HepG2 (cell line): ENCODE measurements around the gene CCDC116. TPM values are rescaled to one million over a fixed set of nuclear protein-coding genes. Genes with fewer than 3 reads are reported as not detected.

Experiments used
- ATAC-seq: fragments of 200-7000 bp; cut with Tn5 transposase; 3 replicates; pipeline ENCODE4 v1.9.1; 2020; ENCODE audit warnings: mild to moderate bottlenecking, moderate library complexity
- BruUV-seq: library from RNA; stranded (reverse); fragments of 400-500 nt; replicated peaks from 2 replicates; lab custom pipeline; 2021; lab: Mats Ljungman, UMichigan
- CTCF ChIA-PET: fragments of 300-600 bp; formaldehyde crosslinking; extraction: SDS; loops from one replicate; lab custom pipeline; 2021; ENCODE audit warnings: low total read pairs, inconsistent platforms, low intra/inter-chr PET ratio; lab: Yijun Ruan, JAX
- POLR2A ChIA-PET: fragments of 350-600 bp; sonication (Branson Sonifier 250); formaldehyde crosslinking; loops from one replicate; lab custom pipeline; 2020; ENCODE audit warnings: antibody characterized with exemption, inconsistent platforms; lab: Yijun Ruan, JAX
- DNase-seq: peaks from one replicate; pipeline ENCODE4 v3.0.0-alpha.2; 2015; ENCODE audit warnings: low spot score
- FAIRE-seq: peaks from 3 replicates; lab custom pipeline; 2011; peaks lifted over from hg19 to GRCh38; lab: Jason Lieb, UNC
- H2AFZ ChIP-seq: one replicate; pipeline ENCODE4 v1.6.1; 2011; ENCODE audit warnings: low read length, inconsistent platforms
- H3K27ac ChIP-seq: fragments of 300-600 bp; 3 replicates; pipeline ENCODE4 v1.8.0; 2011; ENCODE audit warnings: mixed run types, mild to moderate bottlenecking, mixed read lengths, low read length, inconsistent platforms; ENCODE audit not compliant: insufficient read depth; ENCODE audit errors: extremely low read length
- H3K27me3 ChIP-seq, 2 experiments: fragments of 200-600 bp in 1 of 2; 2 replicates in 1 of 2; 3 replicates in 1 of 2; pipeline versions ENCODE4 v1.6.0 to v1.8.0; 2011; ENCODE audit warnings: low read length in 2 of 2, mild to moderate bottlenecking in 2 of 2, moderate library complexity in 2 of 2, inconsistent platforms in 1 of 2; ENCODE audit not compliant: insufficient read depth in 2 of 2, control insufficient read depth in 1 of 2
- H3K36me3 ChIP-seq, 2 experiments: fragments of 200-600 bp in 1 of 2; replicated peaks in 1 of 2; 2 replicates in 1 of 2; 3 replicates in 1 of 2; pipeline versions ENCODE4 v1.5.1 to v1.8.0; 2011; ENCODE audit warnings: low read length in 2 of 2, inconsistent platforms in 1 of 2; ENCODE audit not compliant: insufficient read depth in 2 of 2, control insufficient read depth in 1 of 2
- H3K4me1 ChIP-seq: 2 replicates; pipeline ENCODE4 v1.5.1; 2012; ENCODE audit warnings: low read length, inconsistent platforms; ENCODE audit not compliant: insufficient read depth
- H3K4me2 ChIP-seq: 2 replicates; pipeline ENCODE4 v1.6.0; 2011; ENCODE audit warnings: low read depth, low read length, inconsistent platforms
- H3K4me3 ChIP-seq, 3 experiments: fragments of 200-600 bp in 1 of 3; sonication (generic), shearing (Covaris generic) in 1 of 3; replicated peaks in 1 of 3; 2 replicates each; pipeline ENCODE4 v1.5.1; 2011 to 2016; ENCODE audit warnings: low read length in 3 of 3, inconsistent platforms in 2 of 3, low read depth in 2 of 3, mild to moderate bottlenecking in 2 of 3, control low read depth in 1 of 3, mixed read lengths in 1 of 3; ENCODE audit not compliant: insufficient read depth in 1 of 3
- H3K79me2 ChIP-seq: one replicate; pipeline ENCODE4 v1.6.1; 2011; ENCODE audit warnings: low read length, inconsistent platforms; ENCODE audit not compliant: insufficient read depth
- H3K9ac ChIP-seq: 2 replicates; pipeline ENCODE4 v1.6.0; 2011; ENCODE audit warnings: mild to moderate bottlenecking, low read depth, low read length, inconsistent platforms; ENCODE audit not compliant: insufficient read depth
- H3K9me3 ChIP-seq: 2 replicates; pipeline ENCODE4 v1.5.1; 2012; ENCODE audit warnings: mild to moderate bottlenecking, low read length
- H4K20me1 ChIP-seq: 2 replicates; pipeline ENCODE4 v1.6.0; 2011; ENCODE audit warnings: inconsistent platforms, mild to moderate bottlenecking, low read length, moderate library complexity; ENCODE audit not compliant: insufficient read depth
- ATAD3A ChIP-seq: sonication (generic); formaldehyde crosslinking; IDR thresholded peaks from 2 replicates; pipeline ENCODE4 v1.4.0; 2020; ENCODE audit warnings: missing genetic modification reagents
- FOXP1 ChIP-seq, 2 experiments: fragments of 450-650 bp in 1 of 2; IDR thresholded peaks; 2 replicates each; pipeline ENCODE4 v1.6.1; 2017 to 2018; ENCODE audit warnings: antibody characterized with exemption in 1 of 2
- GPN1 ChIP-seq: sonication (generic); formaldehyde crosslinking; IDR thresholded peaks from 2 replicates; pipeline ENCODE4 v1.5.1; 2020; ENCODE audit warnings: missing genetic modification reagents, borderline replicate concordance
- SATB2 ChIP-seq: sonication (generic); formaldehyde crosslinking; IDR thresholded peaks from 2 replicates; pipeline ENCODE4 v1.5.0; 2020; ENCODE audit warnings: missing genetic modification reagents
- SMYD3 ChIP-seq: sonication (generic); formaldehyde crosslinking; IDR thresholded peaks from 2 replicates; pipeline ENCODE4 v1.8.1; 2023; ENCODE audit warnings: mild to moderate bottlenecking, missing genetic modification reagents
- SSRP1 ChIP-seq: IDR thresholded peaks from 2 replicates; pipeline ENCODE4 v1.6.1; 2016; ENCODE audit warnings: control low read depth
- ZNF362 ChIP-seq: sonication (generic); formaldehyde crosslinking; IDR thresholded peaks from 2 replicates; pipeline ENCODE4 v1.4.0; 2020; ENCODE audit warnings: missing genetic modification reagents, mild to moderate bottlenecking, borderline replicate concordance
- ZNF367 ChIP-seq: sonication (generic); formaldehyde crosslinking; IDR thresholded peaks from 2 replicates; pipeline ENCODE4 v1.4.0; 2020; ENCODE audit warnings: missing genetic modification reagents, borderline replicate concordance
- ZNF562 ChIP-seq: sonication (generic); formaldehyde crosslinking; IDR thresholded peaks from 2 replicates; pipeline ENCODE4 v1.8.0; 2022; ENCODE audit warnings: missing genetic modification reagents, borderline replicate concordance
- ZNF784 ChIP-seq: sonication (generic); formaldehyde crosslinking; IDR thresholded peaks from 2 replicates; pipeline ENCODE4 v1.5.1; 2020; ENCODE audit warnings: missing genetic modification reagents, mild to moderate bottlenecking, borderline replicate concordance
- ZSCAN12 ChIP-seq: sonication (generic); formaldehyde crosslinking; IDR thresholded peaks from 2 replicates; pipeline ENCODE4 v1.9.0; 2021; ENCODE audit warnings: mild to moderate bottlenecking, missing genetic modification reagents
- WGBS: methylation state at CpG from one replicate; pipeline ENCODE4 v1.1.6; 2017; ENCODE audit warnings: low lambda C conversion rate; 5-methylcytosine and 5-hydroxymethylcytosine counted together
- in situ Hi-C: cut with HindIII; loops from 2 replicates; pipeline ENCODE4 v1.10.0; 2017; ENCODE audit warnings: low pct_unique_long_range_greater_than_20kb; ENCODE audit not compliant: extremely low pct_ligation_motif_present
- intact Hi-C: fragments of 100-400 bp; cut with micrococcal nuclease; formaldehyde crosslinking; loops from one replicate; pipeline ENCODE4 v1.10.0; 2022; ENCODE audit not compliant: unreplicated experiment
- polyA plus RNA-seq, 8 experiments: library from polyadenylated mRNA; depleted of rRNA in 3 of 8; stranded (reverse) in 7 of 8; unstranded in 1 of 8; fragments of >200 nt; fragmentation: Illumina TruSeq in 4 of 8; extraction: Trizol in 4 of 8; gene quantifications; 2 replicates each; pipeline versions ENCODE4 v1.2.1 to v1.2.3, GENCODE V29; 2011 to 2016; ENCODE audit warnings: low read depth in 4 of 8, missing spikeins in 1 of 8, mixed read lengths in 1 of 8; ENCODE audit not compliant: insufficient read depth in 1 of 8
- total RNA-seq, 5 experiments: library from RNA; depleted of rRNA; stranded (reverse); fragments of >200 nt; fragmentation: Illumina TruSeq; extraction: Trizol; gene quantifications; 2 replicates each; pipeline ENCODE4 v1.2.3, GENCODE V29; 2016; ENCODE audit warnings: low read depth in 1 of 5
- TF ChIP-seq, protein P1 (sequence below): fragments of 450-650 bp; IDR thresholded peaks from 2 replicates; pipeline ENCODE4 v1.6.1; 2016

The CCDC116 gene
- total and polyA plus RNA-seq, 2 of the 13 experiments (the other 11 are each of a cell fraction or from before 2014, with no cell fraction given), result 0.15 to 0.33 TPM

DNA sequence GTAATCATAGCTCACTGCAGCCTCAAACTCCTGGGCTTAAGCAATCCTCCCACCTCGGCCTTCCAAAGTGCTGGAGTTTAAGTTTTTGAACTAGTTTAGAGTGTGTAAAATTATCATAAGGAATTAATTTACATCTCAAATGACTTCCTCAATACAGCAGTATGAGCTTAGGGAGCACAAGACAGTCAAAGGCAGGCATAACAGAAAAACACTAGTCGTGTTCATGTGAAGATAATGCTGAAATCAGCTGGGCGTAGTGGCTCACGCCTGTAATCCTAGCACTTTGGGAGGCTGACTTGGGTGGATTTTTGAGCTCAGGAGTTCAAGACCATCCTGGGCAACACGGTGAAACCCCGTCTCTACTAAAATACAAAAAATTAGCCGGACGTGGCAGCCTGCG, 28.6 kb upstream of the CCDC116 start:
- in situ Hi-C loops (no loop called here), intact Hi-C loops (no loop called here)
- no peak for ATAC-seq
- peaks cover 9 to 41% of the 10 kb centered on the region in 2 experiments; a peak in 4 of 5 replicates for H3K36me3 ChIP-seq
- DNase-seq, result no peak
- no peaks in the 10 kb centered on the region for H3K27me3 ChIP-seq
- no peak overlapping the region for H3K4me3 ChIP-seq
- 97% methylated on average over 9 of the region's 9 CpGs for WGBS
- POLR2A ChIA-PET, result no interaction called here
- no peak for TF ChIP-seq SMYD3 (CRISPR knock-in tag)
- H3K4me2 ChIP-seq, result no peak overlapping the region
- peaks cover 76% of the 10 kb centered on the region for H3K79me2 ChIP-seq
- H4K20me1 ChIP-seq, result peaks cover 19% of the 10 kb centered on the region
- no peak overlapping the region for H3K27ac ChIP-seq
- no TSS peak for BruUV-seq
- no peak overlapping the region for H2AFZ ChIP-seq
- H3K9me3 ChIP-seq, result no peaks in the 10 kb centered on the region
- H3K4me1 ChIP-seq, result no peaks in the 10 kb centered on the region
- CTCF ChIA-PET, result no interaction called here
- FAIRE-seq, result no peak
- H3K9ac ChIP-seq, result no peak overlapping the region

- Histone ChIP-seq H2AFZ (no peak overlapping the region), H3K4me3 (no peak overlapping the region), H3K79me2 (peaks cover 70% of the 10 kb centered on the region), H3K27ac (no peak overlapping the region), H3K9ac (no peak overlapping the region), H3K27me3 (no peaks in the 10 kb centered on the region), H3K9me3 (no peaks in the 10 kb centered on the region), H4K20me1 (peaks cover 17% of the 10 kb centered on the region), H3K4me1 (no peaks in the 10 kb centered on the region), H3K36me3 (peaks cover 6 to 38% of the 10 kb centered on the region in 2 experiments; a peak in 4 of 5 replicates), H3K4me2 (no peak overlapping the region)
- no peak for ATAC-seq
- in situ Hi-C loops (no loop called here), intact Hi-C loops (no loop called here)
- FAIRE-seq, result no peak
- CTCF ChIA-PET, result no interaction called here
- no TSS peak for BruUV-seq
- 94% methylated on average over 2 of the region's 7 CpGs for WGBS
- POLR2A ChIA-PET, result interaction anchor here (0.6 to 0.8 kb wide), 2 partner anchors 11 to 39 kb away, joined by 3 read pairs; no protein-coding TSS in a partner anchor
- DNase-seq, result no peak
- TF ChIP-seq, protein P1, sequence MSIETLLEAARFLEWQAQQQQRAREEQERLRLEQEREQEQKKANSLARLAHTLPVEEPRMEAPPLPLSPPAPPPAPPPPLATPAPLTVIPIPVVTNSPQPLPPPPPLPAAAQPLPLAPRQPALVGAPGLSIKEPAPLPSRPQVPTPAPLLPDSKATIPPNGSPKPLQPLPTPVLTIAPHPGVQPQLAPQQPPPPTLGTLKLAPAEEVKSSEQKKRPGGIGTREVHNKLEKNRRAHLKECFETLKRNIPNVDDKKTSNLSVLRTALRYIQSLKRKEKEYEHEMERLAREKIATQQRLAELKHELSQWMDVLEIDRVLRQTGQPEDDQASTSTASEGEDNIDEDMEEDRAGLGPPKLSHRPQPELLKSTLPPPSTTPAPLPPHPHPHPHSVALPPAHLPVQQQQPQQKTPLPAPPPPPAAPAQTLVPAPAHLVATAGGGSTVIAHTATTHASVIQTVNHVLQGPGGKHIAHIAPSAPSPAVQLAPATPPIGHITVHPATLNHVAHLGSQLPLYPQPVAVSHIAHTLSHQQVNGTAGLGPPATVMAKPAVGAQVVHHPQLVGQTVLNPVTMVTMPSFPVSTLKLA, result no peak
- TF ChIP-seq ZNF784 (CRISPR knock-in tag) (no peak), ZNF562 (CRISPR knock-in tag) (no peak), SSRP1 (no peak), FOXP1 (IDR thresholded peaks at IDR 0.05) (no peak), FOXP1 (CRISPR knock-in tag; IDR thresholded peaks at IDR 0.05) (no peak), ZSCAN12 (no peak), ZNF362 (no peak), SATB2 (no peak), ATAD3A (CRISPR knock-in tag) (no peak), ZNF367 (CRISPR knock-in tag) (no peak), GPN1 (CRISPR knock-in tag) (no peak)
Observed at GRCh38 chr22:21605887-21606564, 26.5 kb upstream of the CCDC116 start.
